GM19099 (cell line): ENCODE measurements around the gene GRIK1.

Experiments used
- POLR2A ChIP-seq: IDR thresholded peaks from 3 replicates; pipeline ENCODE4 v1.6.1; 2011; ENCODE audit warnings: low read depth; ENCODE audit not compliant: insufficient read length; ENCODE audit errors: extremely low read depth

Gene GRIK1

GRCh38 chr21:29822064-29822463, 117.7 kb downstream of the GRIK1 start:
- TF ChIP-seq POLR2A = no peak

- TF ChIP-seq POLR2A = no peak
Measured at GRCh38 chr21:29821230-29821629, 118.6 kb downstream of the GRIK1 start.

GRCh38 chr21:29819675-29820326, 120.0 kb downstream of the GRIK1 start:
- no peak for TF ChIP-seq POLR2A

- no peak for TF ChIP-seq POLR2A
Measured at GRCh38 chr21:29818383-29818921, 121.3 kb downstream of the GRIK1 start.

GRCh38 chr21:29817450-29817849, 122.3 kb downstream of the GRIK1 start:
- TF ChIP-seq POLR2A = no peak

GRCh38 chr21:29812947-29813346, 126.8 kb downstream of the GRIK1 start:
- no peak for TF ChIP-seq POLR2A

GRCh38 chr21:29810871-29811270, 128.9 kb downstream of the GRIK1 start:
- TF ChIP-seq POLR2A = no peak

GRCh38 chr21:29808153-29808552, 131.6 kb downstream of the GRIK1 start:
- no peak for TF ChIP-seq POLR2A

- TF ChIP-seq POLR2A = no peak
Measured at GRCh38 chr21:29805105-29805504, 134.7 kb downstream of the GRIK1 start.

GRCh38 chr21:29803191-29803590, 136.6 kb downstream of the GRIK1 start:
- TF ChIP-seq POLR2A = no peak

- no peak for TF ChIP-seq POLR2A
Measured at GRCh38 chr21:29801122-29801521, 138.7 kb downstream of the GRIK1 start.

- no peak for TF ChIP-seq POLR2A
Measured at GRCh38 chr21:29800056-29800455, 139.7 kb downstream of the GRIK1 start.

GRCh38 chr21:29798840-29799239, 141.0 kb downstream of the GRIK1 start:
- no peak for TF ChIP-seq POLR2A

- TF ChIP-seq POLR2A = no peak
Measured at GRCh38 chr21:29797155-29797554, 142.6 kb downstream of the GRIK1 start.

GRCh38 chr21:29793712-29794111, 146.1 kb downstream of the GRIK1 start:
- no peak for TF ChIP-seq POLR2A

- no peak for TF ChIP-seq POLR2A
Measured at GRCh38 chr21:29789393-29789792, 150.4 kb downstream of the GRIK1 start.

GRCh38 chr21:29788752-29789151, 151.0 kb downstream of the GRIK1 start:
- TF ChIP-seq POLR2A = no peak
